ENCODE results near the gene MAGEH1.
"Not testable (repeated sequence)": the region's sequence is repeated elsewhere in the genome, so short reads cannot be mapped to it uniquely, and the experiment has no call there.

GRCh38 chrX:55464050-55464449 lies 12.1 kb downstream of the MAGEH1 start:
- not testable (repeated sequence) for TF ChIP-seq CTCF (IDR thresholded peaks at IDR 0.05; ENCODE audit: low read length); EZH2 (optimal IDR thresholded peaks at IDR 0.05; ENCODE audit: low read depth, low read length)
